NCI-H510A (cell line): ENCODE measurements around the gene PAK1.
"Not testable (repeated sequence)": the region's sequence is repeated elsewhere in the genome, so short reads cannot be mapped to it uniquely, and the experiment has no call there.

Source experiments
- DNase-seq: peaks from one replicate; lab custom pipeline; 2025; lab: John Stamatoyannopoulos, UW

PAK1 gene

DNA sequence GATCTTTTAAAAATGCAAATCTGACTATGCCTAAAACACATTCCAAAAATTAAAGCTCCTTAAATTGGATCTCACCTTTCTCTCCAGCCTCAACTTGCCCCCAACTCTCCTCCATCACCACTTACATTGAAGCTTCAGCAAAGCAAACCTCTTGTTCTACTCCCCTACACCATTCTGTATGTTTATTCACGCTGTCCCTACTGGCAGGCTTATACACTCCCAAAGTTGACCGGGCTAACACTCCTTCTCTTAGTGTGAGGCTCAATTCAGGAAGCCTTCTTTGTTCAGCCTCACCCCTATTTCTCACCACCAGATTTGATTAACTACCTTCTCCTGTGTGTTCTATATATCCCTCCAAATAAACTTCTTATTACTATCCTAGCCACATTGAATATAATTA lies 170.6 kb downstream of the PAK1 start:
- no peak for DNase-seq

DNA sequence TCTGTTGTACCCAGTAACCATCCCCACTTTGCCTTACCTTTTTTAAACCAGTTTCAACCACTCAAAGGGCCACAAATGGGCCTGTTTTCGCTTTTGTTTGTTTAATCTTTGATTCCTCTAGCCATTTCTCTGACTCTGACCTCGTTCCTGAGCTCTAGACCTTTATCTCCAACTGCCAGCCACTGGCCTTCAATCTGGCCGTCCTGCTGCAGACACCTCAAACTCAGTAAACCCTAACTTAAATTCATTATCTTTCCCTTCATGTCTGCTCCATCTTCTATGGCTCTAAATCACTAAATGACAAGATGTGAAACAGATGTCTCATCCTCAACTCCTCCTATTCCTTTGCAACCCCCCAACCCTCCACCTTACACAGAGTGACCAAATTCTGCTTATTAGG lies 171.1 kb downstream of the PAK1 start:
- no peak for DNase-seq

DNA sequence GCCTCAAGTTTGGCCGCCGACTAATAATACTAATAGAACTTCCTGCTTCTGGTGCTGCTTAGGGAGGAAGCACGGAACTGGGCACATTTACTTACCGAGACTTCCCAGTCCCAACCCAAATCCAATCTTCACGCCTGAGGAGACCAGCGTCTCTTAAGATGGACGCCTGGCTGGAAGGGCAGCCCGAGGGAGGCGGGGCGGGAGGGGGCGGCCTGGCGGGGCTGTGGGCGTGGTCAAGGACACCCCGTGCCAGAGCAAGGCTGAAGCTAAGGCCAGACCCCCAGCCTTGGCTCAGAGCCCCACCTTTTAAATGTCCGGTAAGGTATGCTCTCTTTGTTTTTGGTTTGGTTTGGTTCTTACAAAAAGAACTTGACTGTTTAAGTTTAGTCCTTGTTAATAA lies 172.4 kb downstream of the PAK1 start, which contains the start of gene GDPD4:
Gene GDPD4 (minus strand): TSS at position 177 of the 400 bp plus-strand sequence. CDS start 16,549 bp downstream, outside the sequence.
- no peak for DNase-seq

DNA sequence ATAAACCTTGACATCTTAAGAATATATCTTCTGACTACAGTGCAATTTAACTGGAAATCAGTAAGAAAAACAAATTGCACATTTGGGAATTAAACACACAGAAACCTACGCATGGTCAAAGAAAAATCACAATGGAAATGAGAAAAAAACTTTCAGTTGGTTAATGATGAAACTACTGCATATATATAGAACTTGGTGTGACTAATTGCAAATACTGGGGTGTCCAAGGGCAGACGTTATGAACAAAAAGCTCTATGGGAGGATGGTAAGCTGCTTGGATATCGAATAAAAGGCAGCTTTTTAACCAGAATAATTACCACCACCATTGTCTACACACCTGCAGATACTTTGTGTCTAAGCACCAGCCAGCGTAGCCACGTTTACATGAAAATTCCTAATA lies 173.2 kb downstream of the PAK1 start:
- no peak for DNase-seq

DNA sequence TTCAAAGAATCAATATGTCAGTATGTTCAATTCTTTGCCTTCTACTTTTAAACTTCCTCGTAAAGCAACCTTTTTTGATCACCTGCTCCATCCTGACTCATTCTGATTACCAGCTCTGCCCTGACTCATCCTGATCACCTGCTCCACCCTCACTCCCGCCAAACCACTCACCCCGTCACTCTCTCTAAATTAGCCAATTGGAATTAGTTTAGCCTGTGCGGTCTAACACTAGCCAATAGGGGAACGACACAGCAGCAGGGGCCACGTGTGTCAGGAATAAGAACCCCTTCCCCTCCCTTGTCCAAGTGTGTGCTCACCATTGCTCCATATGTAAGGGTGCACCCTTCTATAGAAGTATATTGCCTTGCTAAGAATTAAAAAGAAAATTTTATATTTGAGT lies 173.9 kb downstream of the PAK1 start:
- DNase-seq = not testable (repeated sequence)

DNA sequence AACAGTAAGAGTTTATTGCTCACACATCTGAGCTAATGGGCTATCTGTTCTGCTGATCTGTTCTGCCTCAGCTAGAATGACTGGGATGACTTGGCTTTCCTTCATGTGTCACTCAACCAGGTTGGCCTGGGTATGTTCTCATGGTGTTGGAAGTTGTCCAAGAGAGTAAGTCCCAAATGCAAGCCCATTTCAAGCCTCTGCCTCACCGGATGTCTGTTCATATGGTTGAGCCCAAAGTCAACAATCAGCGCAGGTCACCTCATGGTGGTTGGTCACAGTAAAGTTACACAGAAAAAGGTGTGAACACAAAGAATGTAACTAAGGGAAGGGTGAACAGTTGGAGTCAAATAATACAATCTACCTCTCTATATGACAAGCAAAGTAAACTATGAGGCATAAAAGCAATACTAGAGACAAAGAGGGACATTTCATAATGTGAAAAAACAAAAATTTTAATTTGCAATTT lies 174.3 kb downstream of the PAK1 start:
- peak; percentile 14 for DNase-seq

DNA sequence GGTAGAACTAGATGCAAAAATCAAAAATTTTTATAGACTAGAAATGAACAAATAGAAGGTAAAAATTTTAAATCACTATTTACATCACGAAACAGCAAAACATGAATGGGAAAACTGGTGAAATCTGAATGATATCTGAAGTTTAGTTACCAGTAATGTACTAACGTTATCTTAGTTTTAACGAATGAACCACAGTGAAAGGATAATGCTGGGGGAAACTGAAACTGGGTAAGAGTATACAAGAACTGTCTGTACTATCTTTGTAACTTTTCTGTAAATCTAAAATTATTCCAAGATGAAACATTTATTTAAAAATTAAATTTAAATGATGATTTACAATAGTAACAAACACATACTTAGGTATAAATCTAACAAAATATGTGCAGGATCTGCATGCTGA lies 179.9 kb downstream of the PAK1 start:
- DNase-seq = no peak

DNA sequence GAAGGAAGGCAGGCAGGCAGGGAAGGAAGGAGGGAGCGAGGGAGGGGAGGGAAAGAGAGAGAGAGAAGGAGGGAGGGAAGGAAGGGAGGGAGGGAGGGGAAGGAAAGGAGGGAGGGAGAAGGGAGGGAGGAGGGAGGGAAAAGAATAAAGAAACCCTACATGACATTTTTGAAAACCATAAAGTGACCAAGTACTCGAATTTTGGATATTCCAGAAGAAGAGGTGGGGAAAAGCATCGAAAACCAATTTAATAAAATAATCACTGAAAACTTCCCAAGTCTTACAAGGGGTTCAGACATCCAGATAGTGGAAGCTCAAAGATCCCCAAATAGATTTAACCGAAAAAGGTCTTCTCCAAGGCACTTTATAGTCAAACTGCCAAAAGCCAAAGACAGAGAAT lies 184.2 kb downstream of the PAK1 start:
- no peak for DNase-seq

DNA sequence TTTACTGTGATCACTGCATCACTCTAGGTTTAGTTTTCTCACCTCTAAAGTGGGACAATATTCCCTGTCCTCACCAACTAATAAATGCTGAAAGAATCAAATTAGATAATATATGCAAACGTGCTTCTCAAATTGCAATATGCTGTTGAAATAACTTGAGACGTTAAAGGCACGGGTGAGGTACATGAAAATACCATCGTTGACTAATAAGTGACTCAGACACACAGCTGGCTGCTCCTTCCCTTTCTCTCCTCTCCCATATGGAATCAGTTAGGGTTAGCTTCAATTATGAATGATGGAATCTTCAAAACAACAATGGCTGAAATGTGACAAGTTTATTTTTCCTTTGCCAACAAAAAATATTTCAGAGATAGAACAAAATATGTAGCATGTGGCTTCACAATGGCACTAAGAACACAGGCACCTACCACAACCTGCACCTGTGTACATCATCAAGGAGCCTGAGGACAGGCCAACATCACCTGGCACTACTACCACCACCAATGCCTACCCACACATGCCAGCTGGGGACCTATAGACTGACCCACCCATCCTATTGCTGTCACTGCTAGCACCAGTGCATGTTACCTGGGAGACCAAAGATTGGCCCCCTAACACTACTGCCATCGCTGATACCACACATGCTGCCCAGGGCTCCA lies 186.2 kb downstream of the PAK1 start:
- DNase-seq = no peak

DNA sequence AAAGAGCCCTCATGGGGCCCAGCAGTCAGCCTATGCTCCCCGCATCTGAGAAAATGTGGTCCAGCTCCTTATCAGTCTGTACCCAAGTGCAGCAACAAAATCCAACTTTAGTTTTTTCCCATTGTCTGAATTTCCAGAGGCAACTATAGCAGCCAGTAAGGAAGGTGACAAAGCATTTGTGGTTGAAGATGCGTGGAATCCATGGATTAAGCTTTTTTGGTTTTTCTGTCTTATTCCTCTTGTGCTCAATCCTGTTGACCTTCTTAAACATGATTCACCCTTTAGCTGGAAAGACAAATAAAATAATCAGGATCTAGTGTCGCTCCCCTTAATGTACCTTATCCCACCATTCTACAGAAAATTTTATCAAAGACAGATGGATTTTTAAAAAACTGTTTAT lies 186.8 kb downstream of the PAK1 start:
- DNase-seq = no peak

DNA sequence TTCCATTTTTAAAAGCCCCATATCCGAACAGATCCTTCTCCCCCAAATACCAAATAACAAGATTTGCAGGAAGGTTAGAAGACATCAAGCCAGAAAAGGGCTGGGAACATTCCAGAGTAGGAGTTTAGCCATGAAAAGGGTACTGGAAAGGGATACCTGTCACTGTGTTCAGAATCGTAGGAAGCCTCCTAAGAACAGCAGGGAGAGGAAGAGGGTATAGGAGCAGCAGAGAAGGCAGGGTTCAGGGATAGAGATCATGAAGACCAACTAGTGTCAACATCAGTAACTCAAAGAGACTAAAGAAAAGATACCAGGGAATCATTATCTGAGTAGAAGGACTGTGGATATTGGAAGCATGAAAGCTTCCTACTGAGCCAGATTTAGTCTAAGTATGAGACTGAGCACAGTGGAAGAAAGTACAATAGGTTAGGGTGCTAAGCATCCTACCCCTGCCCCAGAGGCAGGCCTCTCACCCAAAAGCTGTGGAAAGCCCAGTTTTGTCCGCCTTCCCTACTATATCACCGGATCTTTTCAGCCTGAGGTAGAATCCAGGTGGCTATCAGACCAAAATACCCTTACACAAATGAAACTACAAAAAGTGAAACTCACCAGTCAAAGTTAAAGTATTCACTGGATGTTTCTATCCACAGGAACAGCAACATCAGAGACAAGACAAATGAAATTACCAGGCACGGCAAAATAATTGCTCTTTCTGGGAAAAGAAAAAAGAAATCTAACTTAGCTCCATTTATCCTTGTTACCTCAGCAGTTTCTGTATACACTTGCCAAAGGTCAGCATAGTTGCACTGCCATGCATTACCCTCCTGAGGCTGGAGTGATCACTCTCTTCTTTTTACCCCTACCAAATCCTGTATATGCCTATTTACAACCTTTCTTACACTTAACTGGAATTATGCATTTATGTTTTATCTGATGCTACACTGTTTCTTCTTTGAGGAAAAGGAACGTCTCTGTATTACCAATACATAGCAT lies 189.1 kb downstream of the PAK1 start:
- no peak for DNase-seq

DNA sequence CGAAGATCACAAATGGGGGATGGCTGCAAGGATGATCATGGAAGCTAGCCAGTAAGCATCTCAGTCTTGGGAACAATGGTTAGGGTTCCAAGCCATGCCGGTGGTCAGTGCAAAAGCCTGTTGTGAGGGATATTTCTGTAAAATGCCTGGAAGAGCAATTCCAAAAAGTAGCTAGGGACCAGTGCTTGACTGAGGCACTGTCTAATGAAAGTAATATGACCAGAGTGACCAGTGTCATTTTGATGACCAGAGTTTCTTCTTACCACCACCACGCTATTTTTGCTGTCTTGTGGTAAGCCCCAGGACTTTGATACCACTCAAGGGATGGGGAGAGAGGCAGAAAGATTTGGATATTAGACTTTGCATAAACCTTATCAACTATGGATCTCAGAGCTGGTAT lies 190.8 kb downstream of the PAK1 start:
- DNase-seq = no peak

DNA sequence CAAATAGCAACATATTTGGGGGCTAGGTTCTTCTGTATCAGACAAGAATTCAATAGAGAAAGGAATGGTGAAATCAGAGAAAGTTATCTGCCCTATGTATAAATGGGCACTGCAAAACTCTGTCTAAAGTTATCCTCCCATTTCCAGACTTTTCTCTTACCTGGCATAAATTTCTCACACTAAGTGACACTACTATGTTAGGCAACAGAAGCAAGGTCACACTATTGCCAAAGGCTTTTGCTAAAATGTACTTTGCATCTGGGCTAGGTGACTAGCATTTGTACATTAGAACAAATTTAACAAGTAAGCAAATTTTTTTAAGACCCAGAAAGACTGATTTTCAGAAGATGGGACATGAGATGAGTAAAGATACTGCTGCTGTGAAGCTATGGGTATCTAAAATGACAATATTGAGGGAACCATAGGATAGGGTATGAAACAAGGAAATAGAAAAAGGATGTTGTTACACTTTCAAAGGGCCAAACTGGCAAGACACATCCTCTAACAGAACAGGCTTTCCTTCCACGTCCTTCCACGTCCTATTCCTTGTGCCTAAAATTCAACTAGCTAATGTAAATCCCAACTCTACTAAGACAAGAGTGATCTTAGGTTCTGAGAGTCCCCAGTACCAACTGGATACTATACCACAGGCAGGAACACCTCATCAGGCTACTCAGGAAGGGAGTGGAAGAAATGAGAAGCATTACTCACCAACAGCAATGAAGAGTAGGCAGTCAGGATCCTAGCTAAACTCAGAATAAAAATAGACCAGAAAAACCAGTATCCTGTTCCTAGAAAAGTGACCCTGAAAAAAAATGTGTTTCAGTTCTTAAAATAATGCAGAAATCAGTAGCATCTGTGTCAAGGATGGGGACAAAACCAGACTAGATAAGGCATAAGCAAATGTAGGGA lies 195.0 kb downstream of the PAK1 start:
- no peak for DNase-seq

DNA sequence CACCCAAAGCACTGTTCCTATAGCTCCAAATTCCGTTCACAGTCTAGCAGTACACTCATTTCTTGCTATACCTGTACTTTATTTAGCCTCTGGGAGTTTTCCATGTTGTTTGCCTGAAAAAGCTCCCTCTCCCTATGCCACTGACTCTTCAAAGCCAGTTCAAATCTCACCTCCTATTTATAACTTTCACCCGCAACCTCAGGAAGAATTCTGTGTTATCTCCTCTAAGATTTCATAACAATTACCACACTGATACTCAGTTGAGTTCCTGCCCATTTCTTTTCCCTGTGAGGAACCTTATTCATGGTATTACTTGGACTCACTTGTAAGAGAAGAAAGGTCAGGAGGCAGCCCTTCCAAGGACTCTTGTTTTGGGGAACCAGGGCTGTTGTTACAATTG lies 197.6 kb downstream of the PAK1 start:
- DNase-seq = no peak
